Measurements from ENCODE around the gene ARHGDIB. TPM values are rescaled to one million over a fixed set of nuclear protein-coding genes. Genes with fewer than 3 reads are reported as not detected.

Gene ARHGDIB
- total and polyA plus RNA-seq, 2 of the 4 experiments (the other 2 are of a cell fraction), result 24.9 to 30.7 TPM

GRCh38 chr12:14924541-14924940, 36.9 kb downstream of the ARHGDIB start:
- no CpG with 5 or more reads among the region's 3 CpGs for WGBS, 2 experiments (ENCODE audit: extremely low coverage in 2 of 2, insufficient read length in 1 of 2)
- Histone ChIP-seq H3K9ac (ENCODE audit: low read depth, low read length) (no peak overlapping the region), H3K9me3 (ENCODE audit: control insufficient read depth, insufficient read depth, low read length) (no peaks in the 10 kb centered on the region), H3K14ac (replicated peaks; ENCODE audit: low read depth, low read length) (no peak overlapping the region), H2BK15ac (ENCODE audit: low read depth, low read length) (no peak overlapping the region), H2BK5ac (ENCODE audit: low read depth, low read length, poor library complexity, severe bottlenecking) (no peak overlapping the region), H3K36me3 (ENCODE audit: control insufficient read depth, insufficient read depth, low read length) (no peaks in the 10 kb centered on the region), H4K5ac (ENCODE audit: low read depth, low read length) (no peak overlapping the region), H4K91ac (ENCODE audit: insufficient read depth, low read depth, low read length) (no peak overlapping the region), H4K8ac (ENCODE audit: low read depth in 2 of 2, low read length in 2 of 2) (no peak overlapping the region), H3K27ac (ENCODE audit: insufficient read depth, low read length) (no peak overlapping the region), H2BK120ac (ENCODE audit: low read depth, low read length) (no peak overlapping the region), H3K27me3 (ENCODE audit: control insufficient read depth, insufficient read depth, low read length) (no peaks in the 10 kb centered on the region), H2AK5ac (ENCODE audit: low read depth, low read length) (no peak overlapping the region), H3K9me1 (ENCODE audit: insufficient read depth, low read length) (no peaks in the 10 kb centered on the region), H3K56ac (ENCODE audit: extremely low read depth, insufficient read depth, low read length) (no peak overlapping the region), H2AK9ac (replicated peaks; ENCODE audit: low read depth, low read length, poor library complexity) (no peak overlapping the region), H3K4me3 (ENCODE audit: insufficient read depth, low read depth, low read length) (no peak overlapping the region), H3K4me2 (ENCODE audit: low read depth, low read length) (no peak overlapping the region), H3K79me1 (ENCODE audit: low read depth in 1 of 2, low read length in 2 of 2) (no peaks in the 10 kb centered on the region), H4K20me1 (ENCODE audit: insufficient read depth, low read length) (no peaks in the 10 kb centered on the region), H3K18ac (ENCODE audit: low read depth, low read length) (no peak overlapping the region), H3K4ac (ENCODE audit: low read depth, low read length) (no peak overlapping the region), H3K23ac (ENCODE audit: low read depth, low read length) (no peak overlapping the region), H3K4me1 (ENCODE audit: control insufficient read depth, insufficient read depth, low read length) (peaks cover 3% of the 10 kb centered on the region), H2BK20ac (ENCODE audit: low read depth, low read length) (no peak overlapping the region), H2AFZ (replicated peaks; ENCODE audit: low read length, poor library complexity) (no peak overlapping the region)
- ATAC-seq (ENCODE audit: low read depth) (no peak), DNase-seq (no peak)
- dilution Hi-C loops (cut with HindIII; ENCODE audit: low sequenced_read_pairs, unreplicated experiment), result no loop called here
- CTCF ChIA-PET, result no interaction called here
- TF ChIP-seq CHD1 (IDR thresholded peaks at IDR 0.05; ENCODE audit: low read depth, low read length), result no peak
- TF ChIP-seq NFE2L2 (IDR thresholded peaks at IDR 0.05; ENCODE audit: low read depth, low read length), result no peak
- TF ChIP-seq POLR2A (IDR thresholded peaks at IDR 0.05; ENCODE audit: low read depth, low read length), result no peak
- no peak for TF ChIP-seq BHLHE40 (IDR thresholded peaks at IDR 0.05; ENCODE audit: low read depth, low read length)
- no peak for TF ChIP-seq USF2 (IDR thresholded peaks at IDR 0.05; ENCODE audit: low read depth, low read length)
- TF ChIP-seq MXI1 (IDR thresholded peaks at IDR 0.05; ENCODE audit: borderline replicate concordance, low read depth, low read length), result no peak
- no peak for TF ChIP-seq RFX5 (IDR thresholded peaks at IDR 0.05; ENCODE audit: low read depth, low read length)
- no peak for TF ChIP-seq ELK1 (IDR thresholded peaks at IDR 0.05; ENCODE audit: borderline replicate concordance, low read depth, low read length)
- no peak for TF ChIP-seq RCOR1 (IDR thresholded peaks at IDR 0.05; ENCODE audit: insufficient replicate concordance, low read length)
- no peak for TF ChIP-seq MAZ (IDR thresholded peaks at IDR 0.05; ENCODE audit: borderline replicate concordance, low read depth, low read length)
- TF ChIP-seq CTCF (conservative IDR thresholded peaks at IDR 0.05; ENCODE audit: low read depth, low read length), result no peak
- TF ChIP-seq SMC3 (IDR thresholded peaks at IDR 0.05; ENCODE audit: low read depth, low read length), result no peak
- no peak for TF ChIP-seq RAD21 (IDR thresholded peaks at IDR 0.05; ENCODE audit: low read length)
- POLR2A ChIA-PET (ENCODE audit: unreplicated experiment), result no interaction called here
- BruUV-seq (replicated peaks), result no TSS peak
- in situ Hi-C loops (cut with MboI; ENCODE audit: low sequenced_read_pairs), result no loop called here
- intact Hi-C loops (cut with micrococcal nuclease), result no loop called here
